Hypothalamus (tissue), 51 donors: ENCODE data around the gene ELN.
A peak's percentile ranks its signal among the peaks of the same experiment; 100 is the strongest.
"Not testable (repeated sequence)": the region's sequence is repeated elsewhere in the genome, so short reads cannot be mapped to it uniquely, and the experiment has no call there.

Experiments
- DNase-seq, 51 donors: peaks; one replicate each; lab custom pipeline; 2025; lab: John Stamatoyannopoulos, UW

ELN gene

GRCh38 chr7:74027683-74028320 lies at the start of gene ELN:
ELN (plus strand) TSS chr7:74028173; CDS start chr7:74028188, 15 bp downstream.
- DNase-seq = peak in 46 of 51 donors; percentile 31 to 89 (median 67)

- no peak for DNase-seq
Measured at GRCh38 chr7:73978661-73979563, 49.1 kb upstream of the ELN start.

GRCh38 chr7:73979656-73980055 lies 48.3 kb upstream of the ELN start:
- not testable (repeated sequence) for DNase-seq

- DNase-seq = no peak
Measured at GRCh38 chr7:73980206-73980605, 47.8 kb upstream of the ELN start.

- DNase-seq = no peak
Measured at GRCh38 chr7:73981933-73982332, 46.0 kb upstream of the ELN start.

- no peak for DNase-seq
Measured at GRCh38 chr7:73983437-73984164, 44.4 kb upstream of the ELN start.

GRCh38 chr7:73984481-73985205 lies 43.3 kb upstream of the ELN start:
- DNase-seq = no peak

- DNase-seq = peak in 1 of 51 donors; percentile 15
Measured at GRCh38 chr7:73985737-73986141, 42.2 kb upstream of the ELN start.

- no peak for DNase-seq
Measured at GRCh38 chr7:73986158-73986631, 41.8 kb upstream of the ELN start.

- no peak for DNase-seq
Measured at GRCh38 chr7:73987298-73987697, 40.7 kb upstream of the ELN start.

- DNase-seq = peak in 38 of 51 donors; percentile 11 to 82 (median 44)
Measured at GRCh38 chr7:73988197-73988596, 39.8 kb upstream of the ELN start.

GRCh38 chr7:73991522-73992100 lies 36.4 kb upstream of the ELN start:
- DNase-seq = no peak

- no peak for DNase-seq
Measured at GRCh38 chr7:73992101-73992562, 35.8 kb upstream of the ELN start.

GRCh38 chr7:73994023-73994422 lies 34.0 kb upstream of the ELN start:
- DNase-seq = no peak

GRCh38 chr7:73994761-73995160 lies 33.2 kb upstream of the ELN start:
- DNase-seq = no peak

- DNase-seq = no peak
Measured at GRCh38 chr7:73995330-73995729, 32.6 kb upstream of the ELN start.

- no peak for DNase-seq
Measured at GRCh38 chr7:73995821-73996511, 32.0 kb upstream of the ELN start.

GRCh38 chr7:73997056-73997455 lies 30.9 kb upstream of the ELN start:
- DNase-seq = no peak
